ENCODE data around the gene DNM2. TPM values are rescaled to one million over a fixed set of nuclear protein-coding genes. Genes with fewer than 3 reads are reported as not detected.

DNM2 gene
- total and polyA plus RNA-seq, 2 of the 13 experiments (the other 11 are each of a cell fraction or from before 2014, with no cell fraction given): 41.7 to 59.8 TPM

DNA sequence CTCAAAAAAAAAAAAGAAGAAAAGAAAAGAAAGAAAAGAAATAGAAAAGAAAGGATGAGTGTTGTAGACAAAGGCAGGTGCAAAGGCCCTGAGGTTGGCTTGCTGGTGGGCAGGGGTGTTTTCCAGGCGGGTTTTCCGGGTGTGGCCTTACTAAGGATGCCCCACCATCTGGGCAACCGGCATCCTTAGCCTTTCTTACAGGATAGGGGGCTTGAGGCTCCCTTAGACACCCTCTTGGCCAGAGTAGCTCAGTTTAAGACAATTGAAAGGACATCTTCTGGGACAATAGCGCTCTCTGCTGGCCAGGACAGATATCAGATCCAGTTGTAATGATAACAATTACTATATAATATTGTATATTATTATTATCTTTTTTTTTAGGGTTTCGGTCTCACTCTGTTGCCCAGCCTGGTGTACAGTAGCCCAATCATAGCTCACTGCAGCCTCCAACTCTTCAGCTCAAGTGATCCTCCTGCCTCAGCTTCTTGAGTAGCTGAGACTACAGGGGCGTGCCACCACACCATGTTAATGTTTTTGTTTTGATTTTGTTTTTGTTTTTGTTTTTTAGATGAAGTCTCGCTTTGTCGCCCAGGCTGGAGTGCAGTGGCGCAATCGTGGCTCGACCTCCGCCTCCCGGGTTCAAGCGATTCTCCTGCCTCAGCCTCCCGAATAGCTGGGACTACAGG lies 18.1 kb upstream of the DNM2 start (continued):
- TF ChIP-seq ZHX1 (CRISPR knock-in tag; IDR thresholded peaks at IDR 0.05; ENCODE audit: low read depth): no peak
- TF ChIP-seq JUND (CRISPR knock-in tag; IDR thresholded peaks at IDR 0.05): no peak
- no peak for TF ChIP-seq BORCS8-MEF2B (CRISPR knock-in tag; IDR thresholded peaks at IDR 0.05)
- TF ChIP-seq MTF1 (CRISPR knock-in tag; IDR thresholded peaks at IDR 0.05): no peak
- no peak for TF ChIP-seq RBM39 (IDR thresholded peaks at IDR 0.05; ENCODE audit: low read depth, low read length, poor library complexity, severe bottlenecking)
- no peak for TF ChIP-seq ZNF160 (CRISPR knock-in tag; IDR thresholded peaks at IDR 0.05)
- TF ChIP-seq ZMAT3 (CRISPR knock-in tag; conservative IDR thresholded peaks at IDR 0.05): no peak
- TF ChIP-seq SRSF9 (IDR thresholded peaks at IDR 0.05; ENCODE audit: borderline replicate concordance, insufficient read depth, low read depth, low read length, poor library complexity, severe bottlenecking): no peak
- no peak for TF ChIP-seq ZNF724P (CRISPR knock-in tag; IDR thresholded peaks at IDR 0.05; ENCODE audit: borderline replicate concordance)
- no peak for TF ChIP-seq ZBTB37 (CRISPR knock-in tag; IDR thresholded peaks at IDR 0.05)
- TF ChIP-seq, protein P1, sequence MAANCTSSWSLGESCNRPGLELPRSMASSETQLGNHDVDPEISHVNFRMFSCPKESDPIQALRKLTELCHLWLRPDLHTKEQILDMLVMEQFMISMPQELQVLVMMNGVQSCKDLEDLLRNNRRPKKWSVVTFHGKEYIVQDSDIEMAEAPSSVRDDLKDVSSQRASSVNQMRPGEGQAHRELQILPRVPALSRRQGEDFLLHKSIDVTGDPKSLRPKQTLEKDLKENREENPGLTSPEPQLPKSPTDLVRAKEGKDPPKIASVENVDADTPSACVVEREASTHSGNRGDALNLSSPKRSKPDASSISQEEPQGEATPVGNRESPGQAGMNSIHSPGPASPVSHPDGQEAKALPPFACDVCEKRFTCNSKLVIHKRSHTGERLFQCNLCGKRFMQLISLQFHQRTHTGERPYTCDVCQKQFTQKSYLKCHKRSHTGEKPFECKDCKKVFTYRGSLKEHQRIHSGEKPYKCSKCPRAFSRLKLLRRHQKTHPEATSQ (CRISPR knock-in tag; IDR thresholded peaks at IDR 0.05; ENCODE audit: borderline replicate concordance): no peak
- TF ChIP-seq RAD21 (CRISPR knock-in tag; IDR thresholded peaks at IDR 0.05): peak; percentile 50; the same call in 1 of the 2 replicates
- TF ChIP-seq ZNF318 (CRISPR knock-in tag; IDR thresholded peaks at IDR 0.05): no peak
- no peak for TF ChIP-seq ZNF430 (CRISPR knock-in tag; IDR thresholded peaks at IDR 0.05)

Data from HepG2 (cell line).